NB4 (cell line): ENCODE results near the gene DENND2D.
A peak's percentile ranks its signal among the peaks of the same experiment; 100 is the strongest.

Experiments used
- DNase-seq: peaks from one replicate; pipeline ENCODE4 v3.0.0; 2010; ENCODE audit warnings: low read depth
- H3K4me3 ChIP-seq: one replicate; pipeline ENCODE4 v1.5.1; 2011; ENCODE audit warnings: mild to moderate bottlenecking, low read depth, low read length, moderate library complexity
- MAX ChIP-seq: IDR thresholded peaks from 2 replicates; pipeline ENCODE4 v1.6.1; 2011; ENCODE audit warnings: low read depth, low read length
- MYC ChIP-seq: IDR thresholded peaks from 2 replicates; pipeline ENCODE4 v1.6.1; 2011; ENCODE audit warnings: low read depth, low read length
- POLR2A ChIP-seq: IDR thresholded peaks from 2 replicates; pipeline ENCODE4 v1.6.1; 2011; ENCODE audit warnings: mild to moderate bottlenecking; ENCODE audit not compliant: insufficient read length; ENCODE audit errors: extremely low read depth
- TF ChIP-seq, protein P1 (sequence below): IDR thresholded peaks from one replicate; pipeline ENCODE4 v1.5.1; 2012; ENCODE audit warnings: low read depth, low read length

DENND2D gene

GRCh38 chr1:111190931-111191451 is 9.5 kb downstream of the DENND2D start:
- H3K4me3 ChIP-seq: no peak overlapping the region
- TF ChIP-seq MAX (no peak), MYC (no peak), POLR2A (no peak)
- TF ChIP-seq, protein P1, sequence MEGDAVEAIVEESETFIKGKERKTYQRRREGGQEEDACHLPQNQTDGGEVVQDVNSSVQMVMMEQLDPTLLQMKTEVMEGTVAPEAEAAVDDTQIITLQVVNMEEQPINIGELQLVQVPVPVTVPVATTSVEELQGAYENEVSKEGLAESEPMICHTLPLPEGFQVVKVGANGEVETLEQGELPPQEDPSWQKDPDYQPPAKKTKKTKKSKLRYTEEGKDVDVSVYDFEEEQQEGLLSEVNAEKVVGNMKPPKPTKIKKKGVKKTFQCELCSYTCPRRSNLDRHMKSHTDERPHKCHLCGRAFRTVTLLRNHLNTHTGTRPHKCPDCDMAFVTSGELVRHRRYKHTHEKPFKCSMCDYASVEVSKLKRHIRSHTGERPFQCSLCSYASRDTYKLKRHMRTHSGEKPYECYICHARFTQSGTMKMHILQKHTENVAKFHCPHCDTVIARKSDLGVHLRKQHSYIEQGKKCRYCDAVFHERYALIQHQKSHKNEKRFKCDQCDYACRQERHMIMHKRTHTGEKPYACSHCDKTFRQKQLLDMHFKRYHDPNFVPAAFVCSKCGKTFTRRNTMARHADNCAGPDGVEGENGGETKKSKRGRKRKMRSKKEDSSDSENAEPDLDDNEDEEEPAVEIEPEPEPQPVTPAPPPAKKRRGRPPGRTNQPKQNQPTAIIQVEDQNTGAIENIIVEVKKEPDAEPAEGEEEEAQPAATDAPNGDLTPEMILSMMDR: no peak
- DNase-seq: peak; percentile 76

- no peak for DNase-seq
- TF ChIP-seq POLR2A (no peak), MAX (no peak), MYC (no peak)
- TF ChIP-seq, protein P1: no peak
- no peak overlapping the region for H3K4me3 ChIP-seq
Measured at GRCh38 chr1:111184663-111185062, 15.8 kb downstream of the DENND2D start.

GRCh38 chr1:111183308-111184069 is 17.0 kb downstream of the DENND2D start:
- no peak overlapping the region for H3K4me3 ChIP-seq
- DNase-seq: no peak
- no peak for TF ChIP-seq POLR2A

DNA sequence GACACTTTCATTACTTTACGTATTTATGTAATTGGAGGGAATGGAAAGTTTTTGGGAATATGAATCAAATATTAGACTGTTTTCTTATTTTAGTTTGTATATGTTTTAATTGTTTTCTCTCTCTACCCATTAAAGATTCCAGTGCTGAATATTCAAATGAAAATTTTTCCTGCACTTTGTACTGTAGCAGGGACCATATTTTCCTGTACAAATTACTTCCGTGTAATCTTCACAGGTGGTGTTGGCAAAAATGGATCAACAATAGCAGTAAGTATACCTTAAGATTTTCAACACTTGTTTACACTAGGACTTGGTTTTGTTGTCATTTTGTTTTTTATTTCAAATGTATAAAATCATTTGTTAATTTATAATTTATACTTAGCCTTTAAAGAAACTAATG is 18.4 kb downstream of the DENND2D start:
- no peak overlapping the region for H3K4me3 ChIP-seq
- TF ChIP-seq POLR2A (no peak), MYC (no peak), MAX (no peak)
- TF ChIP-seq, protein P1: no peak
- DNase-seq: no peak

- DNase-seq: no peak
- H3K4me3 ChIP-seq: no peak overlapping the region
- no peak for TF ChIP-seq MYC
- TF ChIP-seq MAX: no peak
- no peak for TF ChIP-seq POLR2A
- TF ChIP-seq, protein P1: no peak
Measured at GRCh38 chr1:111179968-111180533, 20.4 kb downstream of the DENND2D start.

GRCh38 chr1:111176678-111177077 is 23.8 kb downstream of the DENND2D start:
- no peak for DNase-seq
- TF ChIP-seq MYC (no peak), MAX (no peak), POLR2A (no peak)
- TF ChIP-seq, protein P1: no peak
- no peak overlapping the region for H3K4me3 ChIP-seq
